ENCODE data around the gene FOXM1. TPM values are rescaled to one million over a fixed set of nuclear protein-coding genes. Genes with fewer than 3 reads are reported as not detected.

The FOXM1 gene
- total and polyA plus RNA-seq, 3 donors from 2014 or later: 18.1 to 59.7 (median 32.3) TPM

- WGBS, 2 donors: 58 to 63% methylated on average over 7 of the region's 7 CpGs
- no peak overlapping the region for H3K4me3 ChIP-seq
- no peak for TF ChIP-seq POLR2A (IDR thresholded peaks at IDR 0.05)
- TF ChIP-seq, protein P1, sequence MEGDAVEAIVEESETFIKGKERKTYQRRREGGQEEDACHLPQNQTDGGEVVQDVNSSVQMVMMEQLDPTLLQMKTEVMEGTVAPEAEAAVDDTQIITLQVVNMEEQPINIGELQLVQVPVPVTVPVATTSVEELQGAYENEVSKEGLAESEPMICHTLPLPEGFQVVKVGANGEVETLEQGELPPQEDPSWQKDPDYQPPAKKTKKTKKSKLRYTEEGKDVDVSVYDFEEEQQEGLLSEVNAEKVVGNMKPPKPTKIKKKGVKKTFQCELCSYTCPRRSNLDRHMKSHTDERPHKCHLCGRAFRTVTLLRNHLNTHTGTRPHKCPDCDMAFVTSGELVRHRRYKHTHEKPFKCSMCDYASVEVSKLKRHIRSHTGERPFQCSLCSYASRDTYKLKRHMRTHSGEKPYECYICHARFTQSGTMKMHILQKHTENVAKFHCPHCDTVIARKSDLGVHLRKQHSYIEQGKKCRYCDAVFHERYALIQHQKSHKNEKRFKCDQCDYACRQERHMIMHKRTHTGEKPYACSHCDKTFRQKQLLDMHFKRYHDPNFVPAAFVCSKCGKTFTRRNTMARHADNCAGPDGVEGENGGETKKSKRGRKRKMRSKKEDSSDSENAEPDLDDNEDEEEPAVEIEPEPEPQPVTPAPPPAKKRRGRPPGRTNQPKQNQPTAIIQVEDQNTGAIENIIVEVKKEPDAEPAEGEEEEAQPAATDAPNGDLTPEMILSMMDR (IDR thresholded peaks at IDR 0.05): no peak
- H3K27me3 ChIP-seq: no peaks in the 10 kb centered on the region
- no peak overlapping the region for H3K27ac ChIP-seq
- no peaks in the 10 kb centered on the region for H3K4me1 ChIP-seq
- no peak for DNase-seq
- no peaks in the 10 kb centered on the region for H3K9me3 ChIP-seq
- intact Hi-C loops (cut with DNase I; ENCODE audit: low total_unique reads): no loop called here
- H3K36me3 ChIP-seq (ENCODE audit: low read depth, missing control alignments): no peaks in the 10 kb centered on the region
Measured at GRCh38 chr12:2823483-2823882, 53.5 kb downstream of the FOXM1 start.

GRCh38 chr12:2820432-2820831, 56.5 kb downstream of the FOXM1 start:
- Histone ChIP-seq H3K4me3 (no peak overlapping the region), H3K27me3 (no peaks in the 10 kb centered on the region), H3K9me3 (no peaks in the 10 kb centered on the region), H3K27ac (no peak overlapping the region), H3K36me3 (ENCODE audit: low read depth, missing control alignments) (no peaks in the 10 kb centered on the region), H3K4me1 (no peaks in the 10 kb centered on the region)
- intact Hi-C loops (cut with DNase I; ENCODE audit: low total_unique reads): no loop called here
- DNase-seq: no peak
- WGBS, 2 donors: 85 to 89% methylated on average over 9 of the region's 9 CpGs
- TF ChIP-seq, protein P1 (IDR thresholded peaks at IDR 0.05): no peak
- no peak for TF ChIP-seq POLR2A (IDR thresholded peaks at IDR 0.05)

- Histone ChIP-seq H3K27me3 (no peaks in the 10 kb centered on the region), H3K36me3 (ENCODE audit: low read depth, missing control alignments) (no peaks in the 10 kb centered on the region), H3K9me3 (no peaks in the 10 kb centered on the region), H3K4me1 (no peaks in the 10 kb centered on the region), H3K27ac (no peak overlapping the region), H3K4me3 (no peak overlapping the region)
- TF ChIP-seq, protein P1 (IDR thresholded peaks at IDR 0.05): no peak
- TF ChIP-seq POLR2A (IDR thresholded peaks at IDR 0.05): no peak
- intact Hi-C loops (cut with DNase I; ENCODE audit: low total_unique reads): no loop called here
- DNase-seq: no peak
- WGBS, 2 donors: 91 to 95% methylated on average over 15 of the region's 15 CpGs
Measured at GRCh38 chr12:2819810-2820209, 57.2 kb downstream of the FOXM1 start.

- intact Hi-C loops (cut with DNase I; ENCODE audit: low total_unique reads): no loop called here
- no peaks in the 10 kb centered on the region for H3K9me3 ChIP-seq
- H3K4me1 ChIP-seq: peaks cover 14% of the 10 kb centered on the region
- H3K27me3 ChIP-seq: no peaks in the 10 kb centered on the region
- no peaks in the 10 kb centered on the region for H3K36me3 ChIP-seq (ENCODE audit: low read depth, missing control alignments)
- peak overlapping the region; percentile 83 to 88 for H3K27ac ChIP-seq
- DNase-seq: peak; percentile 75
- peak overlapping the region; percentile 52 to 82 for H3K4me3 ChIP-seq
- 9 to 11% methylated on average over 10 of the region's 10 CpGs for WGBS, 2 donors
- TF ChIP-seq, protein P1 (IDR thresholded peaks at IDR 0.05): peak; percentile 54 to 75 (median 55)
- TF ChIP-seq POLR2A (IDR thresholded peaks at IDR 0.05): no peak
Measured at GRCh38 chr12:2813214-2814185, 63.5 kb downstream of the FOXM1 start.

Measured in testis (tissue), 3 donors.